GM21737 (cell line): ENCODE measurements around the gene ADARB1.

Experiments used
- ATAC-seq: cut with Tn5 transposase; IDR thresholded peaks from one replicate; pipeline ENCODE4 v1.9.1; 2021; ENCODE audit warnings: mild to moderate bottlenecking, moderate library complexity; ENCODE audit not compliant: unreplicated experiment

The ADARB1 gene

DNA sequence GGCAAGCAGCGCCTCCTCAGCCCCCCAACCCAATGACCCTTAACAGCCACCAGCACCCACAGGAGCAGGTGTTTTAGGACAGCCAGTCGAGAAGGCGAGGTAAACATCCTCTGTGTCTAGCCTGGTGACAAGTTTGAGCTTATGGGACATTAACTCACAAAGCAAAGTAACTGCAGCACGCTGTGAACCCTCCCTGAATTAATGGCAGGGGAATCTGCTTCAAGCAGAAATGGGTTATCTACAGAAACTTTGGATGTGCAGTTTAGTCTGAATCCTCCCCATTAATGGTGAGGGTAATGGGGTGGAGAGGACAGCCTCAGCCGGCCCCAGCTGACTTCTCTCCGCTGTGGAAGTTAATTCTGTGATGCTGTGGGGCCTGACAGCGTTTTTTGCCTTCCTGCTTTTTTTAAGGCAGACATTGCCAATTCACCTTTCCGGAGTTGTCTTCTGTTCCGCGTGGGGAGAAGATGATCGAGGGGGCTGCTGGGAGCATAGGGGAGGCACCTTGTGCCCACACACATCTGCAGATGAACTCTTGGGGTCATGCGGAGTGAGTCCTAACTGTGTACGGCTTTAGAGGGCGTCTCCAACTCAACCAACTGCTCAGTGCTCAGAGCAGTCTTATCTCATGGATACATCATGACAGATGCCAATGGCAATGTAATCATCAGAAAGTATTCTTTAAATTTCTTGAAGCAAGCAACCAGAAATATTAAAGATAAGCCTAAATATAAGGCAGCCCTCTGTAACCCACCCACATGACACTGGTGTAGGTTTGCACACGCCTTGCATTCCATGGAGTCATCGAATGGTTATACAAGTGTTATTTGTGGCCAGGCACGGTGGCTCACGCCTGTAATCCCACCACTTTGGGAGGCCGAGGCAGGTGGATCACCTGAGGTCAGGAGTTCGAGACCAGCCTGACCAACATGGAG lies 172.3 kb downstream of the ADARB1 start:
- ATAC-seq = no peak

DNA sequence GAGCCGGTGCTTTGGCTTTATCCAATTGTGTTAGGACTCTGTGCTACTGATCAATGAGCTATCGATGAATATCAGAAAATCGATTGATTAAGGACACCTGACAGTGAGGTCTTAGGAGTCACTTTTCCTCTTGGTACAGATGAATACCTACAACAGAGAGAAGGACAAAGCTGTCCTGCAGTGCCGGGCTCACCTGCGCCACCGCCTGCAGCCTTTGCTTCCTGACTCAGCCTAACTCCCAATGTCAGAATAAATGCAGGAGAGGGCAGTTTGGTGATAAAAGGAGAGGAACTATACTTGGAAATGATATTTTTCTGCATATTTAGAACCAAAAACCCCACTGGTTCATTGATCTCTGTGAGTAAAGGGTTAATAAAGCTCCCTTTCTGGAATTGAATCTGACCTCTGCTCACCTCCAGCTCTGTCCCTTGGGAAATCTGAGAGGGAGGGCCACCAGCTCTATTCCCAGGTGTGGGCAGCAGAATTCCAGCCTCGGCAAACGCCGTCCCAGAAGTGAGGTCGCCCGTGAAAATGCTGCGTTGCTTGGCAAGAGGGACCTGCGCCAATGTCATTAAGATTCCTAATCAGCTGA lies 174.0 kb downstream of the ADARB1 start:
- ATAC-seq = no peak

DNA sequence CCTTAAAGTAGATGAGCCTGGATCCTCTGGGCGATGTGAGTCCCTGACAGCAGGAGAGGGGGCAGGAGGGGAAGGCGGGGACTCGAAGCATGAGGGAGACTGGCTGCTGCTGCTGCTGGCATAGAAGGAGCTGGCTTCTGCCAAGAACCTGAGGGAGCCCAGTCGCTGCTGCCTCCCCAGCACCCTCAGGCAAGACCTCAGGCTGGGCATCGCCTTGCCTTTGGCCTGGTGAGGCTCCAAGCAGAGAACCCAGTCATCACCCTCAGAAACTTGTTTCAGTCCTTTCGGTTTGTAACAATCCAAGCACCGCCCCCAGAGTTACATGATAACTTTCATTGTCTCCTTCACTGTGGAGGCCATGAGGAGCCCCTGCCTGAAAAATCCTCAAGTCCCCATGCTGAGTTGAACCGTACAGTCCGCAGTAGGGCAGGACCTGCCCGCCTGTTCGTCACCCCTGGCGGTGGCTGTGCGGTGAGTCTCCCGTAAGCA lies 174.6 kb downstream of the ADARB1 start:
- no peak for ATAC-seq

DNA sequence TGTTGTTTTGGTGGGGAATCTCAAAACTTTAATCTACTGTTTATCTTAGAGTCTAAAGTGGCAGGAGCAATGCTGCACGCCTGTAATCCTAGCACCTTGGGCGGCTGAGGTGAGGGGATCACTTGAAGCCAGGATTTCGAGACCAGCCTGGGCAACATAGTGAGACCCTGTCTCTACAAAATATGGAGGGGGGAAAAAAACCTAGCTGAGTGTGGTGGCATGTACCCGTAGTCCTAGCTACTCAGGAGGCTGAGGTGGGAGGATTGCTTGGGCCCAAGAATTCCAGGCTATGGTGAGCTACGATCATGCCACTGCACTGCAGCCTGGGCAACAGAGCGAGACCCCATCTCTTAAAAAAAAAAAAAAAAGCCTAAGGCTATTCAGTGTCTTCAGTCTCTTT lies 175.2 kb downstream of the ADARB1 start:
- no peak for ATAC-seq

DNA sequence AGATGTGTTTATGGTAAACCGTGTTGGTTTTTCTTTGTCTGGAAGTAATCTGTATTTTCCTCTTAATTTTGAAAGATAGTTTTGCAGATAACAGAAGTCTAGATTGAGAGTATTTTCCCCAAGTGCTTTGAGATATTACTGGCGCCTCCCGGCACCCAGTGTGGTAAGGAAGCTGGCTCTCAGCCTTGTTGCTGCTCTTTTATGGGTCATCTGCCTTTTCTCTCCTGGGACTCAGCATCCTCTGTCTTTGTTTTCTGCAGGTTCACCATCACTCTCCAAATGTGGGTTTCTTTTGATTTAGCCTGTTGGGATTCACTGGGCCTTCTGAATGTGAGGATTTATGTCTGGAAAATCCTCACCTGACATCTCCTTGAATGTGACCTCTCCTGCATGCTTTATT lies 175.9 kb downstream of the ADARB1 start:
- ATAC-seq = no peak

DNA sequence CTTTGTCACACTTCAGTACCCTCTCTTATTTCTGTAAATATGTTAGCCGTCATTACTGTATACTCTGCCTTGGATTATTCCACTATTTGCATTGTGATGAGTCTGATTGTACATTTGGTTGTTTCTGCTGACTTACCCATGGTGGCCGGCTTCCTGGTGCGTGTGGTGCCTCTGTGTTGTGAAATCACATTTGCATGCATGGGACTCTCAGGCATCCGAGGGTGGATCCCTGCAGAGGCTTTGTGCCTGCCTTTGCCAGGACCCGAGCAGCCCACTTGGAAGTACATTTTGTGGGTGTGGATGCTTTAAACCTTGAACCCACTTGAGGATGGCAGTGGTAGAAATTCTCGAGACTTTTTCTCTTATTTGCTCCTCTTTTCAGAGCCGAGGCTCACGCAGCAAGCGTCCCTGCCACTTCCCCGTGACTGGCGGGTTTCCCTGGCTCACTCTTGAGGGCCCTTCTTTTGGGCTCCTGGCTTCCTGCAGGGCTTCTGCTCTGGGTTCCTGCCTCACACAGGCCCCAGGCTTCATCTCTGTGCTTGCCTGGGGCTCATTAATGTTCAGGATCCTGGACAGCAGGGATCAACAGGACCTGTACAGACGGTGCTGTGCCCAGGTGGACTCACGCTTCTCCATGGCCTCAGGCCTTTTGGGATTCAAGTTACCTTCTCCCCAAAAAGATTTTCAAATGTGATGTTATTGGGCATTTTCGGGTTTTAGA lies 176.7 kb downstream of the ADARB1 start:
- no peak for ATAC-seq

DNA sequence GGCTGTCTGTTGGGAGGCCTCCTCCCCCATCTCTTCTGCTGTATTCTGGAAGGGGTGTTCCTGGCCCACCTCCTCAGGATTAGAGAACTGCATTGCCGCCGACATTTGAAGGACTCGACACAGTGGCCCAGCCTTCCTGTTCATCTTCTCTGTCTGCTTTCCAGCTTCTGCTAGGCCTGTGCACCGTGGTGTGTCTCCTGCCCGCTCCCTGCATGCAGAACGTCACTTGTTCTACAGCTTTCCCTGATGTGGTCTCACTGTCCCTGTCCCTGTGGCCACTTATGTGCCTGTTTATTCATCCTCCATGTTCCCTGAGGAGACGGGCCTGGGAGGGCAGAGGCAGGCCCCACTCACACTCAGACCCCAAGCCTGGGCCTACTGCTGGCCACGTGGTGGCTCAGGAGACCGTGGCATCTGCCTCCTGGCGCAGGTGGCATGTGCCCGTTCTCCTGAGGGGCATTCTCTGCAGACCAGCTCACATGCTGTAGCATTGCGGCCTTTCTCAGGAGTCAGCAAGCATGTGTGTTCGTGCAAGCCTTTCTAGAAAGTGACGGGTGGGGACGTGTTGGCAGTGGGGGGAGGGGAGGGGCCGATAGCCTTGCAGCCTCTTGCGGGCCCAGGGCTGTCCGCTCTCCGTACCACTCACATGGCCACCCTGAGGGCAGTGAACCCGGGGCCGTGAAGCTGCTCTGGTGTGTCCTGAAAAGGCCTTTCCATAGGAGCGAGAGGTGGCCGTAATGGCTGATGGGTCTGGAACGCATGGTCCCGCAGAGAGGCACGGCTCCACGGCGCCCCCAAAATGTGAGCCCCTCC lies 177.5 kb downstream of the ADARB1 start:
- ATAC-seq = no peak

DNA sequence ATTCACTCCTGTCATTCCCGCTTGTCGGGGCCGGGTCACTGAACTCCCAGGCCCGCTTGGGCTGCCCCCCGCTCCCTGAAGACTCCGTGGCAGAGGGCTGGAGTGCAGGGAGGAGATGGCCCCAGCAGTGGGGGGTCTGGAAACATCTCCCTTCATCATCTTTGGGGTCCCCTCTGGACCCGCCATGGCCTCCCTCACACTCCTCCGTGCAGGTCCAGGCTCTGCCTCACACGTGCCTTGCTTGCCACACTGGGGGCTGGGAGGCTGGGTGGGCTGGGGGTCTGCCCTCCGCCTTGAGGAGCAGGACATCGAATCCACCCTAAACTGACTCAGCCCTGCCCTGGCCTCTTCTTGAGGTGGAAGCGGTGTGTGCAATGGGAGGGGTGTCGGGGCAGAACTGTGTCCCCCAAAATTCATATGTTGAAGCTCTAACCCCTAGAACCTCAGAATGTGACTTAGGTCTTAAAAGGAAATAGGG lies 178.1 kb downstream of the ADARB1 start:
- ATAC-seq = no peak

DNA sequence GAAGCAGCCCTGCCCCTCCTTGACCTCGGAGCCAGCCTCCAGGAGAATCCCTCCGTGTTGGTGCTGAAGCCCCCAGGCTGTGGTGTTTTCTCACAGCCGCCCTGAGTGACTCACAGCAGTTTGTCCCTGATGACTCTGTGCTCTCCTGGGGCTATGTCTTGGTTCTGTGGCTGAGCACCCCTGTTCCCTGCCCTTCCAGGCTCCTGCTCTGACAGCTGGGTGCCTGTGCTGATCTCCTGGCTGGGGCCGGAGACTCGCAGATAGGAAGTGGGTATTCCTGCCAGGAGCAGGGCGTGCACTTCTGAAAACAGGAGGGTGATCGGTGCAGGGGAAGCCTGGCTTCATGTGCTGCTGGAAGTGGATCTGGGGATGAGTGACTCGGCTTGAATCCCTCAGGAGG lies 178.8 kb downstream of the ADARB1 start:
- no peak for ATAC-seq

DNA sequence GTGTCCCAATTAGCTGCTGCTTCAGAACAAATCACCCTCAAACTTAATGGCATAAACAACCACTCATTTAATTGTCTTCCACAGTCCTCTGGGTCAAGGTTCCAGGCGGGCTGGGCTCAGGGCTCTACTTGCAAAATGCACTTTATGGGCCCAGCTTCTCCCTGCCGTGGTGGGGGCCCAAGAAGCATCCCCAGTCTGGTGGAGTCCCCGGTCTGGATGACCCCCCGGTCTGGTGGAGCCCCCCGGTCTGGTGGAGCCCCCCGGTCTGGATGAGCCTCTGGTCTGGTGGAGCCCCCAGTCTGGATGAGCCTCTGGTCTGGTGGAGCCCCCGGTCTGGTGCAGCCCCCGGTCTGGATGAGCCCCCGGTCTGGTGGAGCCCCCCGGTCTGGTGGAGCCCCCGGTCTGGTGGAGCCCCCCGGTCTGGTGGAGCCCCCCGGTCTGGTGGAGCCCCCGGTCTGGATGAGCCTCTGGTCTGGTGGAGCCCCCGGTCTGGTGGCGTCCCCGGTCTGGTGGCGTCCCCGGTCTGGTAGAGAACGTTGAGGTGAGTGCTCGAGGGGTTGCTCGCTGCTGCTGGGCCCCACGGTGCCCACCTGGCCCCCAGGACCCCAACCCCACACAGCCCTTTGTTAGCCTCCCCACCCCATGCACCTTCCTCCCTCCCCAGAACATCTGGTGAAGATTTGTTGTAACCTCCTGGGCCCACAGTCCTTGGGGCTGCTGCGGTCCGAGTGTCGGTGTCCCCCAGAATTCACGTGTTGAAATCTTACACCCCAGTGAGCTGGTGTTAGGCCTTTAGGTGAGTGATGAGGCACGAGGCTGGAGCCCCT lies 179.5 kb downstream of the ADARB1 start:
- ATAC-seq = no peak

DNA sequence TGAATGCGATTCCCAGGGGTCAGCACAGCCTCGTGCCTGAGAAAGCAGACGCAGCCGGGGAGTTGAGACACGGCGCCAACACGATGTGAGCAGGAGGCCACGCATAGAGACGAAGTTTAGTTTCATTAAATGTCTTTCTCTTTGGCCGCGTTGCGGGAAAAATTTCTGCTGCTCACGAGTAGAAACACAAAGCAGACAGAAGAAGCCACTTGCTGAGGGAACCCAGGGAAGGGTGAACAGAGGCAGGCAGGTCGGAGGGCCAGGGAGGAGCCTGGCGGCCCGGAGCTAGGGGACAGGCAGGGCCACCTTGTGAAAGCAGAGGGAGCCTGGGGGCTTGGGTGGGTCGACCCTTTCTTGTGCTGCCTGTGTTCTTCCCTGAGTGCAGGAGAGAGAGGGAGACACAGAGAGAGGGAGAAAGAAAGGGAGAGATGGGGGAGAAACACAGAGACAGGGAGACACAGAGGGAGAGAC lies 180.1 kb downstream of the ADARB1 start:
- no peak for ATAC-seq

DNA sequence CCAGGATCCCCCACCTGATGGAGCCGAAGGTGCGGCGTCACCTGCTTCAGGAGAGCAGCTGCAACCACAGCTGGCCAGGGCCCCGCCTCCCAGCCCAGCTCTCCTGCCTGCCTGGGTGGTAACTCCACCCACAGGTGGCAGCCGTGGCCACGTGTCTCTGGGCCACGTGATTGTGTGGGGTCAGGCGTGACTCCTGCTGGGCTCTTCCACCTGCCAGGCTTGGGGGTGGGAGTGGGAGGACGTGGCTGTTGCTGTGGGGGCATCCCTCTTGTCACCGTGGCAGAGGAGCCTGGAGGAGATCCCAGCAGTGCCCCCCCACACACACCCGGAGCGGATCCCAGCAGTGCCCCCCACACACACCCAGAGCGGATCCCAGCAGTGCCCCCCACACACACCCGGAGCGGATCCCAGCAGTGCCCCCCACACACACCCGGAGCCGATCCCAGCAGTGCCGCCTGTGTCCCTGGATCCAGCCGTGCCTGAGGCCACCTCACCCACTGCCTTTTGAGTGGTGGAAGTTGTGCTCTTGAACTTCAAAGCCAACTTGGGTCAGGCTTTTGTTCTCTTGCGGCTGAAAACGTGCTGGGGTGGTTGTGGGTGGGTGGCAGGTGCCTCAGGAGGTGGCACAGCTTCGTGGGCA lies 181.1 kb downstream of the ADARB1 start:
- ATAC-seq = no peak

DNA sequence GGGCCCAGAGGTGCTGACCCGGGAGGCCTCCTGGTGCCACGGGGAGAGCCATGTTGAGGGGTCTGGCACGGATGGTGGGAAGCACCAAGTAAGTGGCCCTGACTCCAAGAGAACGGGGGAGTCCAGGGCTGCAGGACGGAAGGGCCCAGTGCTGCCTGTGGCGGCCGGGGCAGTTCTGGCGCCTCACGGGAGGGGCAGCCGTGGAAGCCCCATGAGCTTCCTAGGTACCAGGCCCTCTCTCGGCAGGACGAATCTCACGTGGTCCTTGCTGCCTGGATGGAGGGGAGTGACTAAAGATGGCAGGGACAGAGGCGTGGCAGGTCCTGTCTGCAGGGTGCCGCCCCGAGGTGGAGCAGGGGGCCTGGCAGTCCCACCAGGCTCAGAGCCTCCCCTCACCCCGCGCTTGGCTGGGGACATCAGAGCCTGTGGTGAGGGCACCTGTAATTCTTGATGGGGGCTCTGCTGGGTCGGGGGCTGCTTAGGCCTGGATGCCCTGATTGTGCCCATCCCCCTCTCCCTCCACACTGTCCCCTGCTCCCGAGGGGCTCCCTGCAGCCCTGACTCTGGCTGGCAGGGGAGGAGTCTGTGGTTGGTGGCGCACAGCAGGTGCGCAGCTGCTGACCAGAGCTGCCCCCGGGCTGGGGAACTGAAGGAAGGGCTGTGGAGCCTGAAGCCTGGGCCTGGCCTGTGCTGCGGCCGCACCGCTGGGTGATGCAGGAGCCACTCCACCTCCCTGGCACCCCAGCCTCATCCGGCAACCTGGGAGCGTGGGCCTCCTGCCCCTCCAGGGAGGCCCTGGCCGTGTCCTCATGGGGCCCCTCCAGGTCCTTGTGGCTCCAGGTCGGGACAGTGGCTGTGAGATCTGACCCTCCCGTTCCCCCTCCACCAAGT lies 181.9 kb downstream of the ADARB1 start:
- ATAC-seq = no peak

DNA sequence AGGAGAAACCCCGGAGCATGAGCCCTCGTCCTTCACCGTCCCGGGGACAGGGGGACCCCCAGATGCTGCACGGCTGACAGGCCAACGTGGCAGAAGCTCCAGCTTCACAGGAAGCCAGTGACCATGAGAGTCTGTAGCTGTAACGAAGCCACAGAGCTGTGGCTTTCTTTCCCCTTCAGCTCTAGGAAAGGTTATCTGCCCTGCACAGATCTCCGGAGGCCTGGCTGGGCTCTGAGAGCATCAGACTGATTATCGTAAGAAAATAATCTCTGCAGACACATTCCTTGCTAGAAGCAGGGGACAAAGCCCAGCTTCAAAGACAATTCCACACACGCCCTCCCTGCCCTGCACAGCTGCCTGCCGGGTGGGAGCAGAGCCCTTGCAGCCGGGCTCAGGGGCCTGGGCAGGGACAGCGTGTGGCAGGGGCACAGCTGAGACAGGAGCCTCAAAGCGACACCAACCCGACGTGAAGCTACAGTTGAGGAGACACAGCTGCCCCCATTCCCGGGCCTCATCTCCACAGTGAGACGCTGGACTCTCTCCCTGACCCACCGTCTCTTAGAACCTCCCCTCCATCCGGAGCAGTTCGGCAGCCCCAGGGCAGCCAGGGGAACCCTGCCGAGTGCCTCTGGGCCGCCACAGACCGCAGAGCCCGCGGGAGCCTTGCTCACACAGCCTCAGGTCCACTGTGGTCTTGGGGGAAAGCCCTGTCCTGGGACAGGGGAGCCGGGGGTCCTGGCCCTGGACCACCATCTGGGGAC lies 182.7 kb downstream of the ADARB1 start:
- ATAC-seq = no peak

DNA sequence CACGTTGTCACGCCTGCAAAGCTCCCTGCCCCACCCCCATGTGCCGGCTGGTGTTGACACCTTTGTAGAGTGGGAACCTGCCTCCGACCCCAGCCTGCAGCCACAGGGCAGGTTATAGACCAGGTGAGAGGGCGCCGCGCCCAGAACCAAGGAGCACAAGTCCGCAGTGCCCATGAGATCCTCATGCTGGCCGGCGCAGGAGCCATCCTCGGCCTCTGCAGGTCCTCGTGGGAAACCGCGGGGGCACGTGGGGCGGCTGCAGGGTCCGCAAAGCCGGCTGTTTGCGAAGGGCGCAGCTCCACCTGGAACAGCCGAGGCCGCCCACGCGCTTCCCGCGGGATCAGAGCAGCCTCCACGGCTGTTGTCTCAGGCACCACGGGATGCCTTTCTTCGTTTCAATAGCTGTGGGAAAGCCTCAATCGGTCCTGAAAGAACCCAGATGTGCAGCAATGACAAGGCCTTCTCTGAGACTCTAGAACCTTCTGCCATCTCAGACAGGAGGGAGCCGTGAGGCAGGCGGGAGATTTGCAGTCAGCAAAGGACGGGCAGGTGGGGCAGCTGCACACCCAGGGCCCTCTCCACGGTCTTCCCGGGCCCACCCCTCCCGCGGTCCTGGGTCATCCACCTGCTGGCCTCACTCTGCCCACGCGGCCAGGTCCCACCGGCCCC lies 183.4 kb downstream of the ADARB1 start:
- ATAC-seq = no peak

DNA sequence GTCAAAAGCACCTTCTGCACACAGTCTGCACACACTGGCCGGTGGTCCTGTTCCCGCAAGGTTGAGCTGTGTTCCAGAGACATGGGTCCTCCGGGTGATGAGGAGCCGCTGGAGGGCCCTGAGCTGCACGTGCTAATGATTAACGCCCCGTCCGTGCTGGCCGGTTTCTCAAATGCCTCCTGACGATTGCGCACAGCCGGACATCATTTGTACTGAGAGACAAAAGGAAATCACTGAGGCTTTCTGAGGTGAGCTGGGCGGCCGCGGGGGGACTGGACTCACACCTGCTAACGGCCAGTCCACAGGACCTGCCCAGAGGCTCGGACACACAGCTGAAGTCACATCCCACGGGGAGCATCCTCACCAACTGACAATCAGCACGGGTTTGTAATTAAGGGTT lies 184.1 kb downstream of the ADARB1 start:
- no peak for ATAC-seq
